ENCODE data around the gene OGG1. TPM values are rescaled to one million over a fixed set of nuclear protein-coding genes. Genes with fewer than 3 reads are reported as not detected.
"Not testable (repeated sequence)": the region's sequence is repeated elsewhere in the genome, so short reads cannot be mapped to it uniquely, and the experiment has no call there.

Gene OGG1
- total RNA-seq, 1 experiment from 2014 or later: 22.1 TPM

GRCh38 chr3:9770276-9770812, 20.6 kb downstream of the OGG1 start:
- H3K36me3 ChIP-seq (ENCODE audit: insufficient read depth, low read length): no peaks in the 10 kb centered on the region
- no peaks in the 10 kb centered on the region for H3K9me3 ChIP-seq (ENCODE audit: low read length)
- no peaks in the 10 kb centered on the region for H3K9me2 ChIP-seq (replicated peaks; ENCODE audit: insufficient read depth, low read length)
- no peak for DNase-seq
- peaks cover 5% of the 10 kb centered on the region; the same call in 1 of the 2 replicates for H3K79me2 ChIP-seq (ENCODE audit: low read length)
- no peaks in the 10 kb centered on the region for H4K20me1 ChIP-seq (ENCODE audit: insufficient read depth, low read depth, low read length)
- H3K4me2 ChIP-seq (ENCODE audit: low read depth, low read length, poor library complexity, severe bottlenecking): peak overlapping the region; percentile 81
- H2AFZ ChIP-seq (ENCODE audit: low read length): peak overlapping the region; percentile 81; the same call in 1 of the 2 replicates
- peak overlapping the region; percentile 84 for H3K4me3 ChIP-seq (ENCODE audit: low read length)
- no peaks in the 10 kb centered on the region for H3K27me3 ChIP-seq (ENCODE audit: low read length)
- no peak overlapping the region for H3K27ac ChIP-seq (ENCODE audit: low read length)
- H3K9ac ChIP-seq (ENCODE audit: low read length): peak overlapping the region; percentile 82
- H3K4me1 ChIP-seq (ENCODE audit: low read length): peaks cover 49% of the 10 kb centered on the region

GRCh38 chr3:9771007-9771406, 21.3 kb downstream of the OGG1 start:
- H3K27me3 ChIP-seq (ENCODE audit: low read length); H2AFZ ChIP-seq (ENCODE audit: low read length): not testable (repeated sequence)
- H3K4me1 ChIP-seq (ENCODE audit: low read length): peaks cover 42% of the 10 kb centered on the region

GRCh38 chr3:9776896-9777693, 27.3 kb downstream of the OGG1 start:
- Histone ChIP-seq H3K9ac (ENCODE audit: low read length) (no peak overlapping the region), H3K9me3 (ENCODE audit: low read length) (no peaks in the 10 kb centered on the region), H3K36me3 (ENCODE audit: insufficient read depth, low read length) (no peaks in the 10 kb centered on the region), H3K9me2 (replicated peaks; ENCODE audit: insufficient read depth, low read length) (no peaks in the 10 kb centered on the region), H3K4me1 (ENCODE audit: low read length) (peaks cover 44% of the 10 kb centered on the region), H3K79me2 (ENCODE audit: low read length) (no peaks in the 10 kb centered on the region), H4K20me1 (ENCODE audit: insufficient read depth, low read depth, low read length) (no peaks in the 10 kb centered on the region), H3K4me2 (ENCODE audit: low read depth, low read length, poor library complexity, severe bottlenecking) (no peak overlapping the region), H2AFZ (ENCODE audit: low read length) (no peak overlapping the region), H3K4me3 (ENCODE audit: low read length) (no peak overlapping the region), H3K27ac (ENCODE audit: low read length) (no peak overlapping the region), H3K27me3 (ENCODE audit: low read length) (no peaks in the 10 kb centered on the region)
- DNase-seq: no peak

More at GRCh38 chr3:9771007-9771406, 21.3 kb downstream of the OGG1 start:
- not testable (repeated sequence) for H3K9ac ChIP-seq (ENCODE audit: low read length); H4K20me1 ChIP-seq (ENCODE audit: insufficient read depth, low read depth, low read length); H3K4me2 ChIP-seq (ENCODE audit: low read depth, low read length, poor library complexity, severe bottlenecking); DNase-seq; H3K9me3 ChIP-seq (ENCODE audit: low read length); H3K27ac ChIP-seq (ENCODE audit: low read length); H3K9me2 ChIP-seq (replicated peaks; ENCODE audit: insufficient read depth, low read length); H3K79me2 ChIP-seq (ENCODE audit: low read length); H3K36me3 ChIP-seq (ENCODE audit: insufficient read depth, low read length); H3K4me3 ChIP-seq (ENCODE audit: low read length)

- H3K27me3 ChIP-seq (ENCODE audit: low read length): no peaks in the 10 kb centered on the region
- H3K9me2 ChIP-seq (replicated peaks; ENCODE audit: insufficient read depth, low read length): no peaks in the 10 kb centered on the region
- H3K79me2 ChIP-seq (ENCODE audit: low read length): no peaks in the 10 kb centered on the region
- no peaks in the 10 kb centered on the region for H3K9me3 ChIP-seq (ENCODE audit: low read length)
- H3K4me1 ChIP-seq (ENCODE audit: low read length): peaks cover 47% of the 10 kb centered on the region
- no peak overlapping the region for H3K4me3 ChIP-seq (ENCODE audit: low read length)
- no peak overlapping the region for H3K27ac ChIP-seq (ENCODE audit: low read length)
- no peak overlapping the region for H3K9ac ChIP-seq (ENCODE audit: low read length)
- no peak for DNase-seq
- no peaks in the 10 kb centered on the region for H3K36me3 ChIP-seq (ENCODE audit: insufficient read depth, low read length)
- H3K4me2 ChIP-seq (ENCODE audit: low read depth, low read length, poor library complexity, severe bottlenecking): no peak overlapping the region
- H4K20me1 ChIP-seq (ENCODE audit: insufficient read depth, low read depth, low read length): no peaks in the 10 kb centered on the region
- H2AFZ ChIP-seq (ENCODE audit: low read length): no peak overlapping the region
These were observed 27.9 kb downstream of the OGG1 start for GRCh38 chr3:9777694-9778021.

GRCh38 chr3:9778143-9779074, 28.7 kb downstream of the OGG1 start:
- Histone ChIP-seq H3K9ac (ENCODE audit: low read length) (no peak overlapping the region), H3K79me2 (ENCODE audit: low read length) (no peaks in the 10 kb centered on the region), H4K20me1 (ENCODE audit: insufficient read depth, low read depth, low read length) (no peaks in the 10 kb centered on the region), H2AFZ (ENCODE audit: low read length) (no peak overlapping the region), H3K4me2 (ENCODE audit: low read depth, low read length, poor library complexity, severe bottlenecking) (no peak overlapping the region), H3K4me1 (ENCODE audit: low read length) (peaks cover 47% of the 10 kb centered on the region), H3K27me3 (ENCODE audit: low read length) (no peaks in the 10 kb centered on the region), H3K9me3 (ENCODE audit: low read length) (no peaks in the 10 kb centered on the region), H3K9me2 (replicated peaks; ENCODE audit: insufficient read depth, low read length) (no peaks in the 10 kb centered on the region), H3K27ac (ENCODE audit: low read length) (no peak overlapping the region), H3K4me3 (ENCODE audit: low read length) (no peak overlapping the region), H3K36me3 (ENCODE audit: insufficient read depth, low read length) (no peaks in the 10 kb centered on the region)
- DNase-seq: no peak

- Histone ChIP-seq H3K9ac (ENCODE audit: low read length) (no peak overlapping the region), H3K9me2 (replicated peaks; ENCODE audit: insufficient read depth, low read length) (no peaks in the 10 kb centered on the region), H3K4me1 (ENCODE audit: low read length) (peaks cover 47% of the 10 kb centered on the region), H3K79me2 (ENCODE audit: low read length) (no peaks in the 10 kb centered on the region), H3K9me3 (ENCODE audit: low read length) (no peaks in the 10 kb centered on the region), H2AFZ (ENCODE audit: low read length) (no peak overlapping the region), H3K27ac (ENCODE audit: low read length) (peak overlapping the region; percentile 90), H4K20me1 (ENCODE audit: insufficient read depth, low read depth, low read length) (no peaks in the 10 kb centered on the region), H3K36me3 (ENCODE audit: insufficient read depth, low read length) (no peaks in the 10 kb centered on the region), H3K27me3 (ENCODE audit: low read length) (no peaks in the 10 kb centered on the region), H3K4me2 (ENCODE audit: low read depth, low read length, poor library complexity, severe bottlenecking) (peak overlapping the region; percentile 53), H3K4me3 (ENCODE audit: low read length) (peak overlapping the region; percentile 32; the same call in 1 of the 2 replicates)
- DNase-seq: no peak
These were observed 29.4 kb downstream of the OGG1 start for GRCh38 chr3:9779075-9779593.

- DNase-seq: peak; percentile 86
- H3K9ac ChIP-seq (ENCODE audit: low read length): peak overlapping the region; percentile 68
- peak overlapping the region; percentile 32; the same call in 1 of the 2 replicates for H3K4me3 ChIP-seq (ENCODE audit: low read length)
- no peaks in the 10 kb centered on the region for H3K79me2 ChIP-seq (ENCODE audit: low read length)
- peak overlapping the region; percentile 53 for H3K4me2 ChIP-seq (ENCODE audit: low read depth, low read length, poor library complexity, severe bottlenecking)
- no peak overlapping the region for H2AFZ ChIP-seq (ENCODE audit: low read length)
- H3K27ac ChIP-seq (ENCODE audit: low read length): peak overlapping the region; percentile 90
- H3K9me2 ChIP-seq (replicated peaks; ENCODE audit: insufficient read depth, low read length): no peaks in the 10 kb centered on the region
- H3K4me1 ChIP-seq (ENCODE audit: low read length): peaks cover 47% of the 10 kb centered on the region
- no peaks in the 10 kb centered on the region for H3K9me3 ChIP-seq (ENCODE audit: low read length)
- H3K27me3 ChIP-seq (ENCODE audit: low read length): no peaks in the 10 kb centered on the region
- no peaks in the 10 kb centered on the region for H3K36me3 ChIP-seq (ENCODE audit: insufficient read depth, low read length)
- H4K20me1 ChIP-seq (ENCODE audit: insufficient read depth, low read depth, low read length): no peaks in the 10 kb centered on the region
These were observed 30.1 kb downstream of the OGG1 start for GRCh38 chr3:9779721-9780457.
